Tibial artery (tissue), 4 donors: Measurements from ENCODE around the gene PYGO2.

Experiments
- DNase-seq, 2 donors: peaks; one replicate each; pipeline ENCODE4 v3.0.0-alpha.2; 2019
- H3K27ac ChIP-seq, 2 donors: fragments of 200-600 bp; sonication (generic) in 1 of 2; 1 replicate in 1 of 2; 2 replicates in 1 of 2; pipeline ENCODE4 v1.5.1; 2018 to 2019; ENCODE audit warnings: mild to moderate bottlenecking in 1 of 2
- H3K27me3 ChIP-seq, 2 donors: fragments of 200-600 bp; sonication (generic) in 1 of 2; one replicate each; pipeline versions ENCODE4 v1.5.1 to v1.6.0; 2016 to 2019
- H3K36me3 ChIP-seq, 3 donors: fragments of 200-600 bp; sonication (generic) in 2 of 3; one replicate each; pipeline ENCODE4 v1.5.1; 2016 to 2019; ENCODE audit warnings: mild to moderate bottlenecking in 2 of 3
- H3K4me1 ChIP-seq, 4 donors: fragments of 200-600 bp; sonication (generic) in 2 of 4; 1 replicate in 3 of 4; 2 replicates in 1 of 4; pipeline ENCODE4 v1.5.1; 2016 to 2019
- H3K4me3 ChIP-seq, 2 donors: fragments of 200-600 bp; sonication (generic) in 1 of 2; 1 replicate in 1 of 2; 2 replicates in 1 of 2; pipeline ENCODE4 v1.5.1; 2018 to 2019; ENCODE audit warnings: mild to moderate bottlenecking in 2 of 2
- H3K9me3 ChIP-seq, 3 donors: fragments of 200-600 bp; sonication (generic) in 1 of 3; one replicate each; pipeline ENCODE4 v1.5.1; 2016 to 2019
- intact Hi-C: fragments of 100-400 bp; cut with DNase I; formaldehyde crosslinking; loops from one replicate; pipeline ENCODE4 v1.15.0; 2023; ENCODE audit warnings: low total_unique reads
- TF ChIP-seq, protein P1 (sequence below), 2 experiments: fragments of 200-600 bp in 1 of 2; fragments of 450-650 bp in 1 of 2; IDR thresholded peaks; one replicate each; pipeline ENCODE4 v1.5.1; 2017 to 2019; ENCODE audit warnings: antibody characterized with exemption in 2 of 2, mild to moderate bottlenecking in 1 of 2, moderate library complexity in 1 of 2

The PYGO2 gene

DNA sequence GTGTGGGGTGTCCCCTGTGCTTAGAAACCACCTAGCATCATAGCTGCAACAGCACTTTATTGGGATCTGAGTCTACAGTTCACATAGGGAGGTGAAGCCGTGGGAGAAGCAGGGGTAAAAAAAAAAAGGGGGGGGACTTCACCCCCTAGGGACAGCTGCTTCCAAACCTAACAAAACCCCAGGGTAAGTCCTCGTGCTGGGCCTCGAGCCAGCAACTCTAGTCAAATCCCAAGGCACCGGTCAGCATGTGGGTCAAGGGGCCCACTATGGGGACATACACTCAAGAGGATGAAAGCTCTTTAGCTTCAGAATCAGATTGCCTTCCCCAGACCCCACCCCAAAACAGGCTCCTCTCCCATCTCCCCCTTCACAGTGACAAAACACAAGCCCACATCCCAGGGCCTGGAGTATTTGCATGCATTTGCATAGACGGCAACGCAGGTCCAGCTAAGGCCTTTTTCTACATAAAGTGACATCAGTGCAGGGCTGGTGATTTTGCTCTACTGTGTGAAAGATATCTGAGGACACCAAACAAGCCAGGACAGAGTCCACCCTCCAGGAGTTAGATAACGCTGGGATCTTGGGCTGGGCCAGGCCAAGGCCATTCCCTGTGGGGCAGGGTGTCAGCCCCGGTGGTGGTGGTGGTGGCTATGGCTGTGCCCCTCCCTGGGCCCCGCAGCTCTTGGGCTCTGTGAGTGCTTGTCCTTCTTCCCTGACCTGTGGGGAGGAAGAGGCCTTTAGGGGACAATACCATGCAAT, 17.0 kb downstream of the PYGO2 start:
- H3K27me3 ChIP-seq: no peaks in the 10 kb centered on the region
- TF ChIP-seq, protein P1, sequence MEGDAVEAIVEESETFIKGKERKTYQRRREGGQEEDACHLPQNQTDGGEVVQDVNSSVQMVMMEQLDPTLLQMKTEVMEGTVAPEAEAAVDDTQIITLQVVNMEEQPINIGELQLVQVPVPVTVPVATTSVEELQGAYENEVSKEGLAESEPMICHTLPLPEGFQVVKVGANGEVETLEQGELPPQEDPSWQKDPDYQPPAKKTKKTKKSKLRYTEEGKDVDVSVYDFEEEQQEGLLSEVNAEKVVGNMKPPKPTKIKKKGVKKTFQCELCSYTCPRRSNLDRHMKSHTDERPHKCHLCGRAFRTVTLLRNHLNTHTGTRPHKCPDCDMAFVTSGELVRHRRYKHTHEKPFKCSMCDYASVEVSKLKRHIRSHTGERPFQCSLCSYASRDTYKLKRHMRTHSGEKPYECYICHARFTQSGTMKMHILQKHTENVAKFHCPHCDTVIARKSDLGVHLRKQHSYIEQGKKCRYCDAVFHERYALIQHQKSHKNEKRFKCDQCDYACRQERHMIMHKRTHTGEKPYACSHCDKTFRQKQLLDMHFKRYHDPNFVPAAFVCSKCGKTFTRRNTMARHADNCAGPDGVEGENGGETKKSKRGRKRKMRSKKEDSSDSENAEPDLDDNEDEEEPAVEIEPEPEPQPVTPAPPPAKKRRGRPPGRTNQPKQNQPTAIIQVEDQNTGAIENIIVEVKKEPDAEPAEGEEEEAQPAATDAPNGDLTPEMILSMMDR (IDR thresholded peaks at IDR 0.05): no peak
- H3K27ac ChIP-seq: peak overlapping the region; percentile 41 to 56
- H3K36me3 ChIP-seq: peaks cover 6 to 45% (median 28%) of the 10 kb centered on the region in 3 donors
- intact Hi-C loops: no loop called here
- no peak overlapping the region for H3K4me3 ChIP-seq
- peaks cover 0 to 38% (median 15%) of the 10 kb centered on the region in 4 donors for H3K4me1 ChIP-seq
- DNase-seq: no peak
- no peaks in the 10 kb centered on the region for H3K9me3 ChIP-seq

DNA sequence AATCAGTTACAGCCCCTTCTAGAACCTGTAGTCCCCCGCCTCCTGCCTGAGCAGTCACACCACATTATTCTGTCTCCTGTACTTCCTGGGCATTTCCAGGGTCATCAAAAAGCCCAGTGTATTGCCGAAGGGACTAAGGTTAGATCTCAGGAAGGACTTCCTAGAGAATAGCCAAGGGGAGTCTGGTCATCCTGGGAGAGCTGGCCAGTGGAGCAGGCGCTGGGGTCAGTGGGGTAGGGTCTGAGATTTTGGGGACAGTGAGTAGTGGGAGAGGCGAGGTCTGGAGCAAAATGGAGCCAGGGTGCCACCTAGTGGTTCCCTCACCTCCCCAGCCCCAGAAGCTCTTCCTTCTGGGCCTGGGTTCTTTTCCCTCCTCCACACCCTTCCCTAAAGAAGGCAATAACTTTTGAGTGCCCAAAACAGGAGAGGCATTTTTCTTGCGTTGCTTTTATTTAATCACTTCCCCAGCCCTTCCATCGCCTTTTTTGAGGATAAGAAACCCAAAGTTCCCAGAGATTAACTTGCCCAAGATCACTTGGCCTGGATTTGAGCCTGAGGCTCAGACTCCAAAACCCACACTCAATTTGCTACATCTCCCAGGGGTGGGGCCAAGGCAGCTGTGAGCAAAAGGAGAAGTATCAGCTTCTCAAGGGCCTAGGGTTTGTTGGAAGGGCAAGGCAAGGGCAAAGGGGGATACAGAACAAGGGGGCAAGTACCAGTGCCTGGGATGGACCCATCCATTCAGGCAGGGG, 17.8 kb downstream of the PYGO2 start:
- intact Hi-C loops: no loop called here
- Histone ChIP-seq H3K36me3 (peaks cover 6 to 40% (median 28%) of the 10 kb centered on the region in 3 donors), H3K9me3 (no peaks in the 10 kb centered on the region), H3K27ac (peak overlapping the region; percentile 24 to 56), H3K4me1 (peaks cover 0 to 38% (median 15%) of the 10 kb centered on the region in 4 donors), H3K27me3 (no peaks in the 10 kb centered on the region), H3K4me3 (no peak overlapping the region)
- DNase-seq: no peak
- TF ChIP-seq, protein P1 (IDR thresholded peaks at IDR 0.05): peak; percentile 52 to 59

GRCh38 chr1:154941333-154942013, 20.1 kb downstream of the PYGO2 start:
- no peaks in the 10 kb centered on the region for H3K27me3 ChIP-seq
- H3K9me3 ChIP-seq: no peaks in the 10 kb centered on the region
- no peak for DNase-seq
- H3K4me3 ChIP-seq: no peak overlapping the region
- peaks cover 0 to 20% (median 10%) of the 10 kb centered on the region in 3 donors for H3K36me3 ChIP-seq
- intact Hi-C loops: no loop called here
- TF ChIP-seq, protein P1 (IDR thresholded peaks at IDR 0.05): no peak
- H3K4me1 ChIP-seq: peaks cover 0 to 51% (median 26%) of the 10 kb centered on the region in 4 donors
- H3K27ac ChIP-seq: peak overlapping the region; percentile 10 to 24

DNA sequence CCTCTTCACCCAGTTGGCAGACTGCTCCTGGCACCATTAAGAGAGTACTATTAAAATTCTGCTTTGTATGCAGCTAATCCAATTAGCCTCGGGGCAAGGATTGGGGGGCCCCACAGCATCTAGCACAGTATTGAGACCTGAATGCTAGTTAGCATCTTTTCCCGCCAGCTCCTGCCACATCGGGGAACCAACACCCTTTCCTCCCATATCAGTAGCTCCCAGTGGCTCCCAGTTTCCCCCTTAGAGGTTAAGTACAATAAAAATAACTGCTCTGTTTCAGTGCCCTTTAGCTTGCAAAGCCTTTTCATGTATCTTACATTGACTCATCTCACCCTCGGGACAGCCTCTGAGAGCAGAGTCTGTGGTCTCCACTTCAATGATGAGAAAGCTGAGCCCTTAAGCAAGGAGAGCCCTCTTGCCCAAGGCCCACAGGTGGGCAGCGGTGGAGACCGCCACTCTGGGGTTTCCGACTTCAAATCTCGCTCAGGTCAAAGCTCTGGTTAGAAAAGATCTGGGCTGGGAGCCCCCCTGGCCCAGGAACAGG, 20.9 kb downstream of the PYGO2 start:
- no peak overlapping the region for H3K4me3 ChIP-seq
- intact Hi-C loops: no loop called here
- no peaks in the 10 kb centered on the region for H3K9me3 ChIP-seq
- H3K36me3 ChIP-seq: peaks cover 0 to 13% (median 5%) of the 10 kb centered on the region in 3 donors
- H3K27ac ChIP-seq: peak overlapping the region in 1 of 2 donors; percentile 94
- H3K4me1 ChIP-seq: peaks cover 0 to 55% (median 29%) of the 10 kb centered on the region in 4 donors
- no peaks in the 10 kb centered on the region for H3K27me3 ChIP-seq
- TF ChIP-seq, protein P1 (IDR thresholded peaks at IDR 0.05): no peak
- DNase-seq: no peak

- intact Hi-C loops: no loop called here
- peaks cover 0 to 7% (median 5%) of the 10 kb centered on the region in 3 donors for H3K36me3 ChIP-seq
- H3K27me3 ChIP-seq: no peaks in the 10 kb centered on the region
- H3K4me3 ChIP-seq: no peak overlapping the region
- H3K4me1 ChIP-seq: peaks cover 0 to 60% (median 34%) of the 10 kb centered on the region in 4 donors
- H3K27ac ChIP-seq: peak overlapping the region; percentile 2 to 94
- no peak for DNase-seq
- TF ChIP-seq, protein P1 (IDR thresholded peaks at IDR 0.05): no peak
- H3K9me3 ChIP-seq: no peaks in the 10 kb centered on the region
Measured at GRCh38 chr1:154940213-154940560, 21.4 kb downstream of the PYGO2 start.
